GM21390 (cell line): ENCODE measurements around the gene CST4.
"Not testable (repeated sequence)": the region's sequence is repeated elsewhere in the genome, so short reads cannot be mapped to it uniquely, and the experiment has no call there.

ENCODE experiments used
- ATAC-seq: cut with Tn5 transposase; IDR thresholded peaks from one replicate; pipeline ENCODE4 v1.9.1; 2021; ENCODE audit not compliant: unreplicated experiment

The CST4 gene

GRCh38 chr20:23645575-23645974 is 43.3 kb downstream of the CST4 start:
- ATAC-seq: peak; percentile 54

DNA sequence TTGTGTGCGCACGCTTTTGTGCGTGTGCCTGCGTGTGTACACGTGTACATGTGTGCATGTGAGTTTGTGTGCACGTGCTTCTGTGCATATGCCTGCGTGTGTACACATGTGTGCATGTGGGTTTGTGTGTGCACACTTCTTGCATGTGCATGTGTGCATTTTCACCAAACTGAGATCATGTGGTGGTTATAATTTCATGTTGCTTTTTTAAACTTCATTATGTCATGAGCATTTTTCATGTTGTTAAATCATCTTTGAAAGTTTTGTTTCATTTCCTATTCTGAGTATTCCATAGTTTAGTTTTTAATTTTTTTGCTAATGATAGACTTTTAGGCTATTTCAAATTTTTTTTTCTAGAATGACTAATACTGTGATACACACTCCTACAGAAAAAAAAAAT is 44.7 kb downstream of the CST4 start:
- no peak for ATAC-seq

GRCh38 chr20:23643659-23644058 is 45.2 kb downstream of the CST4 start:
- no peak for ATAC-seq

GRCh38 chr20:23641936-23642751 is 46.7 kb downstream of the CST4 start:
- ATAC-seq: no peak

- ATAC-seq: no peak
Measured at GRCh38 chr20:23640671-23641667, 47.9 kb downstream of the CST4 start.

- no peak for ATAC-seq
Measured at GRCh38 chr20:23640018-23640601, 48.7 kb downstream of the CST4 start.

DNA sequence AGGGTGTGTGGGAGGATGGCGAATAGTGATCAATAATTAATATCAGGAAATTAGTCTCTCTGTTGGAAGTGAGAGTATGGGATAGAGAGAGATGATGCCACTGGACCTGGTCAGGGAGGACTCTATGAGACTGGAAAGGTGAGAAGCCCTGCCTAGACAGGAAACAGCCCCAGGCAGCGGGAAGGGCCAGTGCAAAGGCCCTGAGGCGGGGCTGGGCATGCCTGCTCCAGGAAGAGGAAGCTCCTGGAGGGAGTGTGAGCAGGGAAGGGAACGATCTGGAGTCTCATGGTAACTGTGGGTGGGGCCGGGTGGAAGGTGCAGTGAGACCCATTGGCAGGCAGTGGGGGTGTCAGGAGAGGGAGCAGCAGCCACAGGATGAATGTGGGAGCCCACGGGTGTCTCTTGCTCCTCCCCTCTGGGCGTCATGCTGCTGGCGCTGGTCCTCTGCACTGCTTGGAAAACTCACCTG is 49.3 kb downstream of the CST4 start:
- no peak for ATAC-seq

GRCh38 chr20:23638309-23638708 is 50.5 kb downstream of the CST4 start:
- no peak for ATAC-seq

DNA sequence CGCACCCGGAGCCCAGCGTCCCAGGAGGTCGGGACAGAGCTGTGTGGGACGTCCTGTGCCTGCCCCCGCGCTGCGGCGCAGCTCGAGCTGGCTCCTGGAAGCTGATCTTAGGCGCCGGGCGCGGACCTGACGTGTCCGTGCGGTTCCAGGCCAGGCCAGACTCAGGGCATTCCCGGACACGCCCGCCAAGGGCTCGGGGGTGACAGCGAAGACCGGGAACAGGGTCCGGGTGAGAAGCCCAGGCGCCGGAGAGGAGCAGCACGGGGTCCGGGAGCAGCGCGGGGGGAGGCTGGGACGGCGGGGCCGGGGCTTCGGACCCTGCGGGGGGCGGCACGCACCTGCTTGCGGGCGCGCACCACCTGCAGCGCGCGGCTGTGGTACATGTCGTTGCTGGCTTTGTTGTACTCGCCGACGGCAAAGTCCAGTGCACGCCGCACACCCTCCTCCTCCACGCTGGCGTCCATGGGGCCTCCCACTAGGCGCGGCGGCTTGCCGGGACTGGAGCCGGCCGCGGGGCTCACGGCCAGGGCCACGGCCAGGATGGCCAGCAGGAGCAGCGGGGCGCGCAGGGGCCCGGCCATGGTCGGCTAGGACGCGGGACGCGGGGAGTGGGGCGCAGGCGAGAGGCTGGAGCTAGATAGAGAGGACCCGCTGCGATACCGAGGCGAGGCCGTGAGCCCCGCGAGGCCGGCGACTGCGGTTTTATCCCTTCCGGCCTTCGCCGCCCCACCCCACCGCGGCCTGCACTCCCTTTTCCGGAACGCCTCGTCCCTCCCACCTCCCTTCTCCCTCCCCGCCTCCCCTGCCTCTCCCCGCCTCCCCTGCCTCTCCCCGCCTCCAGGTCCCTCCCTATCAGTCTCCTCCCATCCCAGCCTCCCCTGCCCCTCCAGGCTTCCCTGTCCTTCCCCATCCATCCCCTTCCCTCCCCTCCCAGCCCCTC is 51.3 kb downstream of the CST4 start, which contains the start of gene CST3:
Gene CST3, minus strand, starts transcription at position 674 of the 940 bp plus-strand sequence. Its CDS starts 93 bp downstream, at position 581.
- ATAC-seq: peak; percentile 68

GRCh38 chr20:23636908-23637281 is 51.9 kb downstream of the CST4 start:
- ATAC-seq: no peak

GRCh38 chr20:23636182-23636907 is 52.5 kb downstream of the CST4 start:
- ATAC-seq: no peak

DNA sequence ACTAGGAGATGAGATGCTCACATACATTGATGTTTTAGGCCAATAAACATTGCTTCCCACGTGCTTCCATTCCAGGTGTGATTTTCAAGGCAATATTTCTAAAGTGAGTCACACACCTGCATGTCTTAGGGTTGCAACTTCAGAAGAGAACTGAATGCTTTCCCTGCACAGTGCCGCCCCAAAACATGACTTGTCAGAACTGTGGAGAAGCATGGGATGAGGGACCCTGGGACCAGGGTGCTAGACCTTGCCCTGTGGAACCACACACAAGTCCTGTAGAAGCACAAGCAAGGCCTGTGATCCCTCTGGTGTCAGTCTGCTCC is 53.1 kb downstream of the CST4 start:
- ATAC-seq: not testable (repeated sequence)
